Measurements from ENCODE around the gene BNC1. TPM values are rescaled to one million over a fixed set of nuclear protein-coding genes. Genes with fewer than 3 reads are reported as not detected.

The BNC1 gene, protein sequence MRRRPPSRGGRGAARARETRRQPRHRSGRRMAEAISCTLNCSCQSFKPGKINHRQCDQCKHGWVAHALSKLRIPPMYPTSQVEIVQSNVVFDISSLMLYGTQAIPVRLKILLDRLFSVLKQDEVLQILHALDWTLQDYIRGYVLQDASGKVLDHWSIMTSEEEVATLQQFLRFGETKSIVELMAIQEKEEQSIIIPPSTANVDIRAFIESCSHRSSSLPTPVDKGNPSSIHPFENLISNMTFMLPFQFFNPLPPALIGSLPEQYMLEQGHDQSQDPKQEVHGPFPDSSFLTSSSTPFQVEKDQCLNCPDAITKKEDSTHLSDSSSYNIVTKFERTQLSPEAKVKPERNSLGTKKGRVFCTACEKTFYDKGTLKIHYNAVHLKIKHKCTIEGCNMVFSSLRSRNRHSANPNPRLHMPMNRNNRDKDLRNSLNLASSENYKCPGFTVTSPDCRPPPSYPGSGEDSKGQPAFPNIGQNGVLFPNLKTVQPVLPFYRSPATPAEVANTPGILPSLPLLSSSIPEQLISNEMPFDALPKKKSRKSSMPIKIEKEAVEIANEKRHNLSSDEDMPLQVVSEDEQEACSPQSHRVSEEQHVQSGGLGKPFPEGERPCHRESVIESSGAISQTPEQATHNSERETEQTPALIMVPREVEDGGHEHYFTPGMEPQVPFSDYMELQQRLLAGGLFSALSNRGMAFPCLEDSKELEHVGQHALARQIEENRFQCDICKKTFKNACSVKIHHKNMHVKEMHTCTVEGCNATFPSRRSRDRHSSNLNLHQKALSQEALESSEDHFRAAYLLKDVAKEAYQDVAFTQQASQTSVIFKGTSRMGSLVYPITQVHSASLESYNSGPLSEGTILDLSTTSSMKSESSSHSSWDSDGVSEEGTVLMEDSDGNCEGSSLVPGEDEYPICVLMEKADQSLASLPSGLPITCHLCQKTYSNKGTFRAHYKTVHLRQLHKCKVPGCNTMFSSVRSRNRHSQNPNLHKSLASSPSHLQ
- 18.4 and 26.7 TPM in 2 replicates for total RNA-seq

DNA sequence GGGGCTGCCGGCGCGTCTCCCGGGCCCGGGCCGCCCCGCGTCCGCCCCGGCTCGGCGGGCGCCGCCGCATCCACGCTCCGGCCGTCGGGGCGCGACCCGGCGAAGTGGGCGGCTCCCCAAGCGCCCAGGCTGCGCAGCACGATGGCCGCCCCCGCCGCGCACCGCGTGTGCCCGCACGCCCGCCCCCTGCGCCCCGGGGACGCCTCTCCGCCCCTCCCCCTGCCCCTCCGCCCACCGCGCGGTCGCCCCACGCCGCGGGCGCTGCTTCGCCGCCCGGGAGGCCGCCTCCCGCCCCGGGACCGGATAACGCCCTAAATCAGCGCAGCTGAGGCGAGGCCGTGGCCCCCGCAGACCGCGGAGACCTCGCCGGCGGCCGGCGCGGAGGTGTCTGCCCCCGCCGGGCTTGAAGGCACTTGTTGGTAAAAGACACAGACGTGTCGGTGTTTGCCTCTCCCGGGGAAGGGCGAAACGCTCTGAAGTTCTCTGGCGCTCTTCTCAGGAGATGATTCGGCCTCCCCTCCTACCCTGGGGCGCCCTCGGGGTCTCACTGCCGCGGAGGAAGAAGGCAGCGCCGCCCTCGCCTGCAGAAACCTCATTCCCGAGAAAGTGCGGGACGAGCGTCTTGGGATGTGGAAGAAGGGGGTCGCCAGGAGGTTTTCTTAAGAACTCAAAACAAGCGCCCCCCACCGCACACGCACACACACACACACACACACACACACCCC, at the start of gene BNC1:
Gene BNC1 (minus strand): TSS at position 106 of the 725 bp plus-strand sequence. CDS start 36 bp downstream, at position 70.
- DNase-seq (ENCODE audit: low read depth), result no peak

DNA sequence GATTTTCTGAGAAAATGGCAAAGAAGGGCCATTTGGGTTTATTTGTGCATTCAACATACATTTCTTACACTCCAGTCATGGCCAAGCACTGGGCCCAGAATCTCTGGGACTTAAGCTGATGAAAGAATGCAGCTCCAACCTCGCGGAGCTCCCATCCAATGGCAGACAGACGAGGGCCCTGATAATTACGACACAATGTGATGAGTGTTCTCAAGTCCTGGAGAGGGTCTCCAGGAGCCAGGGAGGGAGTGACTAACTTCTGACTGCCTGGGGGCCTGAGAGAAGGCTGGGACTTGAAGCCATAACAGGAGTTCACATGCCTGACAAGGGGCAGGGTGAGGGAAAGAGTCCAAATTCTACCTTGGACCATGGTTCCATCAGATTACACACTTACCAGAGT, 42.6 kb upstream of the BNC1 start:
- no peak for DNase-seq (ENCODE audit: low read depth)

DNA sequence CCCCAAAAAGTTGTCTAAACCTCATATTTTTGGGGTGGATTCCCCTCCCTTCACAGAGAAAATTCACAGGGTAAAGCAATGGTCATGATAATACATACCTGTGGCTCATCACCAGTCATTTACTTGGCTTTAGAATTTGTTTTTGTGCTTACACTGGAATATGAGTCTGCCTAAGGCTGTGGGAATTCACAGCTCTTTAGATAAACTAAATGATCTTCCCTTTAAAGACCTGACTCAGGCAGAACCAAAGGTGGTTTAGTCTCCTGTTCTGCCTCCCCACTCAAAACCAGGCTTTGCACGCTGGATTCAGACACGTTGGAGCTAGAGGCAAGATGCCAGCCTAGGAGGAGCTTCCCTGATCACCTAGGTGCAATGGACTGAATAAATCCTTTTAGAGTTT, 40.3 kb upstream of the BNC1 start:
- peak; percentile 61 for DNase-seq (ENCODE audit: low read depth)

DNA sequence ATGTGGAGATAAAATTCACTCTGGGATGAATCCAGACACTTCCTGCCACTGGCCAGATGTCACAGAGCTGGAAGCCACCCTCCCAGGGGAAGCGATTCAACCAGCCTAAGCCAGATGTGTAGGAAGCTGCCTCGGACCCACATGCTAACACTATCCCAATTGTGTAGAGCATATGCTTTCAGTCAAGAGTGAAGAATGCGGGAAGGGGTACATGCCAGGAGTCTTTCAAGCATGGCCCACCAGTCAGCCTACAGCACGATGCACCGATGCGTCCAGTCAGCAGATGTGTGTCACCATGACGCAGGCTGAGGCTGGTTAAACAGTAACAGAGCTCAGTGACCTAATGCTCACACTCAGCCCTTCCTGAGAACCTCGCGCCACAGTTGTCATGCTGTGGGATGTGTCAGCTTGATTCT, 38.8 kb upstream of the BNC1 start:
- peak; percentile 100 for DNase-seq (ENCODE audit: low read depth)

DNA sequence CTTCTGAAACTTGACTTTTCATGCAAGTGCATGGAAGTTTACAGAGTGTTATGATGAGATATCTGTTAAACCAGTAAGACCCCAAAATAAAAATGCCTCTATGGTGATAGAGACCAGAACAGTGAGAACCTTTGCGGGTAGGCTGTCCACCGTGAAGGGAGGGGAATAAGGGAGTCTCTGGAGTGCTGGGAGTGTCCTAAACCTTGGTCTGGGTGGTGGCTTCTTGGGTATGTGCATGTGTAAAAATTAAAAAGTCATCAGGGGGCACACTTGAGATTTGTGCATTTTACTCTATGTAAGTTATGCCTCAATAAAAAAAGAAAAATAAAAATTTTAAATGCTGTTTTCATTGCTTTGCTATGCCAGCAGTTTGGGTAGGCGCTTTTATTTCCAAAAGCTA, 38.2 kb upstream of the BNC1 start:
- no peak for DNase-seq (ENCODE audit: low read depth)

DNA sequence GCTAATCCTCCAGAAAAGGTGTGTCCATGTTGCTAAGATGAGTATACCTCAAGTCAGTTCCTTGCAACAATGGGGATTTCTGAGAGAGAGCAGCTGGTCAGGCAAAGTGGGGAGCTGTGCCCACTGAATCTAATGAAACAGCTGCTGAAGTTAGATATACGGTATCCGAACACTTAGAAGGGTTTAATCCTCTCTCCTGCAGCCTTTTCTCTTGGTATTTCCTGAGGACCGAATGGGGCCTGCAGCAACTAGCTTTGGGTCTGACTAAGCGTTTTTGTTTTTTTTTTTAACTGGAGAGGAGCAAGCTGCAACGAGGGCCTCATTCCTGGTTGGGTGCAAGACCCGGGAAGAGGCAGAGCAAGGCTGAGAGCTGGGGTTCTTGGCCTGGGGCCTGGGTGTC, 37.6 kb upstream of the BNC1 start:
- DNase-seq (ENCODE audit: low read depth), result no peak

DNA sequence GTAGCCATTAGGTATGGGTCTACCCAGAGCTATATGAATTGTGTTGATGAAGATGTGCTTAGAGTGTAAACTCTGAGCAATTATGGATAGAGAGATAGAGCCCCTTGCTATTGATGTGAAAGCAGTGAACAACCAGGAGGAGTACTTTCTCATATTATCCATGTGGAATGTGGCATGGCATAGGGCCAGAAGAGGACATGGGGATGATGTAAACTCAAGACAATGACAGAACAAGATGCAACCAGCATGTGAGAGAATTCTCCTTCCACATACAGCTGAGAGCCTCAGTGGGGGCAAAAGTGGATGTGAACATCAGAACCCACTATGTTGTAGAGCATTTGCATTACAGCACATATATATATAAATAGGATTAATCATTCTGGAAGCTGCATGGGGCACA, 36.4 kb upstream of the BNC1 start:
- DNase-seq (ENCODE audit: low read depth), result peak; percentile 77

DNA sequence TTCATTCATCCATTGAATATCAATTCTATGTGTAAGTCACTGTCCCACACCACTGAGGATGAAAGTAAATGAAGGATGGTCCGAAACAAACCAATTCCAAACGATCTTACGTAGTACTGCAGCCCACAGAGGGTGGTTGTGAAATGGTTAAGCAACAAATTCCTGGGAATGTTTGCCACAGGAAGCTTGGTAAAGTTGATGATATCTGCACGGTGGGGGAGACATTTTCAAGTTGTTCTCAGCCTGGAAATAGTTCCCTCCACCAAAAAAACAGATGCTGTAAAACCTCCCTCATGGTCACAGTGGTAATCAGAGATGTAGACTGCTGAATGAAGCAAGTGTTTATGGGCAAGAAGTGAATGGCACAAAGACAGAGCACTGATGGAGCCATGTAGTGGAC, 35.9 kb upstream of the BNC1 start:
- DNase-seq (ENCODE audit: low read depth), result peak; percentile 91

DNA sequence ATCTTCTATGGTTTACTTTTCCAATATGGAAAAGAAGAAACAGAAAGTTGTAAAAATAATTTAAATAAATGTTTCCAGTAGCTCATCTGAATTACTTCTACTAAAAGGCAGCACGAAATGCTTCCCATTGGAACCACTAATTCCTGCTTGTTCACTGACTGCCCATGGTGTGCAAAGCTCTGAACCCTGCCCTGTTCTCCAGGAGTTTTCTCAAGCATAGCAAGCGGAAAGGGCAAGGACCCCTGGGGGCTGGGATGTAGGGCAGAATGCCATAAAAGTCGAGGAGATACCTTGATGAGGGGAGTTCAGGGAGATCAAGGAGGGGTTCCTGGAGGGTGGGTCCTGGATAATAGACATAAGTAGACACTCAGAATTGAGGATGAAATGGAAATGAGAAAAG, 35.3 kb upstream of the BNC1 start:
- peak; percentile 61 for DNase-seq (ENCODE audit: low read depth)

DNA sequence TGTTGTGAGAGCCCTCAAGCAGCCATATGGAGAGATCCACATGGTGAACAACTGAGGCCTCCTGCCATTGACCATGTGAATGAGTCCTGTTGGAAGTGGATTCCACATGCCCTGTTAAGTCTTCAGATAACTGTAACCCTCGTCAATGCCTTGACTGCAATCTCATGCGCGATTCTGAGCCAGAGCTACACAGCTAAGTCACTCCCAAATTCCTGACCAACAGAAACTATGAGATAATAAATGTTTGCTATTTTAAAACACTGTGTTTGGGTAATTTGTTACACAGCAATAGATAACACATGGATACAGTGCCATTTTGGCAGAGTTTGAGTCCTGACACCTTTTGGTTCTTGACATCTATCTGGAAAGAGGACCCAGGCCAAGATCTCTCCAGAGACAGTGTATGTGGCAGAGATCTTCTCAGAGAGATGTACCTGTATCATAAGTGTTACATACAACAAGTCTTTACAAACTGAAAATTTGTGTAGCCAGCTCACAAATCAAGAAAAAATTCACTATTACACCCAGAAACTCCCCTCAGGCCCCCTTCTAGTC, 34.5 kb upstream of the BNC1 start:
- DNase-seq (ENCODE audit: low read depth), result no peak

DNA sequence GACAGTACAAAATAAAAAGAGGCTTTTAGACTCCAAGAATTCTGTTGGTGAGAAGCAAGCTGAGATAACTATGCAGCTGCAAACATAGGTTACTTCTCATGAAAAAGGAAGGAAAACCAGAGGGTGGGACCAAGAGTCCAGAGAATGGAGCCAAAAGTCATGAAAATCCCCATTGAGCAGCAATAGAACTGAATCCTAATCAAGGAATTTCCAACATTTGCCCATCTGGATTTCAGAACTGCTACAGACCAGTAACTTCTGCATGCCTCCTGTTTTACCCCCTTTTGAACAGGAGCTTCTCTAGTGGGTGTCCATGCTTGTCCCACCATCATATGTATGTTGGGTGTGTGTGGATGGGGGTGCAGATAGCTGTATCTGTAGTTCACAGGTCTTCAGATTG, 33.6 kb upstream of the BNC1 start:
- no peak for DNase-seq (ENCODE audit: low read depth)

DNA sequence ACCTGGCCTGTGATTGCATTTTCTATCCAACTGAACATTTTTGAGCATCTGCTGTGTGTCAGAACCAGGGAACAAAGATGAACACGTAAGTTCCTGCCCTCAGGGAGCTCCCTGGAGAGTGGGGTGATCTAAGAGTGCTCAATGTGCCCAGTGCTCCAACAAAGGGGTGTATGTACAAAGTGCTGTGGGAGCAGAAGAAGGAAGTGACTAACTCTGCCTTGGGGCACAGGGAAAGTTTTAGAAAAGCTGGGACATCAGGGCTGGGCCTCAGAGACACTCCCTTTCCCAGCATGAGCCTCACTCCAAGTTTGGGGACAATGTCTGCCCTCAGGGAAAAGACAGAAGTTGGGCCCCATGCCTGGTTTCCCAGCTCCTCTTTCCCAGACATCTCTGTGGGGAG, 27.6 kb upstream of the BNC1 start:
- no peak for DNase-seq (ENCODE audit: low read depth)

DNA sequence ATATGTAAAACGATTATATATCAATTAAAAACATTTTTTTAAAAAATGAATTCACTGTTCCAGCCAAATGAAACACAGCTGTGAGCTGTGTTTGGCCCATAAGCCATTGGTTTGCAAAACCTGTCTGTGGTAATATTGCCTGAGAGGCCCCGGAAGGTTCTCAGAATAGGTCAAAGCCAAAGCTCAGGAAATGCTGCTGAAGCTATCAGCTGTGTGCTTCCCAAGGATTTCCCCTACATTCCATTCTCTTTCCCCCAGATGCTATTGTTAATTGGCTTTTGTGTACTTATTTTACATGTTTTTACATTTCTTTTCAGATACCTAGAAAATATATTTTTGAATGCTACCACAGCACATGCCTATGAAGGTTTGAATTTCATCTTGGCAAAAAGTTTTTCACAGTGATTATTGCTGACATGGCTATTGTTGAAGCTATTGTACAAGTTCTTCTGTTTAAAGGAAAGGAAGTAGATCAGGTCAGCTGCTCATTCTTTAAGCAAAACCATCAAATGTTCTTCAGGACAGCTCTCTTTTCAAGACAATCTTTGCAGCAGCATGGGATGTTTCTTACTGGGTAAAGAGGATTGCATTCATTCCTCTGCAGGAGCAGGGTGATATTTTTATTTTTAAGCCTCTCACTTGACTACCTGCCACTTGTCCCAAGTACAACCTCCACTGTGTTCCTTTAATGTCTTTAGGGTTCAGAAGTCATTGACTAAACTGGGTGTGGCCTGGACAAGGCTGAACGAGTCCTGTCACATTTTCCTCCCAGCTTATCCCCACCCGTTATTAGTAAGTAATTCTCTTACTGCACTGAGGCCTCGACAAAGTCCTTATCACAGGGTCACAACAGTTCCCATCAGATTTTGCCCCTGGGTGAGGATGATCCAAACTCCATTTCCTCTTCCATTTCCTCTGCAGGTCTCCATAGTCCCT, 26.3 kb upstream of the BNC1 start:
- peak; percentile 59 for DNase-seq (ENCODE audit: low read depth)

DNA sequence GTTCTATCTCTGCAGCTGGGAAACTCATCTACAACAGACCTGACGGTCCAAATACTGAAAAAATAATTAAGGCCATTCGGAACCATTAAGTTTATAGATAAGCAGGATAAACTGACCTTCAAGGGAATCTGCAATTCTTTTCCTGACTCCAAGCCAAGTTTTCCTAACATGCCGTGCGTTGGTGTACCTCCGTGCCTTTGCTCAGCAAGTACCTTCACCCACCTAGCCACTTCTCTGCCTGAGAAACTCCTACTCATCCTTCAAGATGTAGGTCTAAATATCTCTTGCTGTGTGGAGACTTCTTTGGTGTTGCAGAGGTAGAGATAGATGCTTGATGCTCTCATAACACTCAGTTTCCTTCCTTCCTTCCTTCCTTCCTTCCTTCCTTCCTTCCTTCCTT, 24.2 kb upstream of the BNC1 start:
- no peak for DNase-seq (ENCODE audit: low read depth)

DNA sequence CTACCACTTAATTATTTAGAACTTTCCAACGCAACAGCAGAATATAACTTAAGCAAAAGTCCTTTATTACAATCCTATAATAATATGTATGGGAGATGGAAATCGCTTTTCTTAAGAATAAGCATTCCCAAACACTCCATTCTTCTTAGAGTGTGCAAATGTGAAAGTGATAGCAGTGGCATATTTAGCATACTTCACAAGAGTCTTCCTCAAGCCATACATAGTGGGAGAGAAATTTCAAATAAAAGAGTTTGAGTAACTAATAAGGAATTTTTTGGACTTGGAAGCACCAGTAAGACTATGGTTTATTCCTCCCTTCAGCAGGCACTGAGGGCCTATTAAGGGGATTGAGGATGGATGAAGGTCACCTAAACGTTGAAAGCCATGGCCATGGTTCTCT, 22.1 kb upstream of the BNC1 start:
- DNase-seq (ENCODE audit: low read depth), result no peak

DNA sequence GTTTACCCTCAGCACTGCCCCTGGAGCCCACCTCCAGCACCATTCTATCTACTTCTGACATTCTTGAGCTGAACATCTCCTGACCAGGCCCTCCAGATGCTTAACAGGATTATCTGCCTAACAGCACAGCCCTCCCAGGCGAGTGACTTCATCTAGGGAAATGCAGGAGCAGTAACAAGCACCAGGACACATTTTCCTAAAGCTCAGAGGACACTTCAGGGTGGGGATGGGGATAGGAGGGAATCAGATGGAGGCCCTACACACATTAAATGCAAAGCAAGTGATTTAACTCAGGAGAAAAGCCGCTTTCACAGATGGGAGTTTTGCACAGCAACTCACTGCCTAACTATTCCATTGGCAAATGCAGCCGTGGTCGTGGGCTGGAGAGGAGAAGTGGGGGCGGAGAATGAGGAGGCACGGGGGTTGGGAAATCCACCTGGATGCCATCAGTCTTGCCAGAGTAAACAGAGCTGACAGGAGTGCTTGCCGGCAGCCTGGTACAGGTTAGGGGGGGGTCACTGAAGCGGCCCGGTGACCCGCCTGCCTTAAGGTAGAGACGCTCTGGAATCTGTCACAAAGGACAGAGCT, 21.3 kb upstream of the BNC1 start:
- peak; percentile 79 for DNase-seq (ENCODE audit: low read depth)

DNA sequence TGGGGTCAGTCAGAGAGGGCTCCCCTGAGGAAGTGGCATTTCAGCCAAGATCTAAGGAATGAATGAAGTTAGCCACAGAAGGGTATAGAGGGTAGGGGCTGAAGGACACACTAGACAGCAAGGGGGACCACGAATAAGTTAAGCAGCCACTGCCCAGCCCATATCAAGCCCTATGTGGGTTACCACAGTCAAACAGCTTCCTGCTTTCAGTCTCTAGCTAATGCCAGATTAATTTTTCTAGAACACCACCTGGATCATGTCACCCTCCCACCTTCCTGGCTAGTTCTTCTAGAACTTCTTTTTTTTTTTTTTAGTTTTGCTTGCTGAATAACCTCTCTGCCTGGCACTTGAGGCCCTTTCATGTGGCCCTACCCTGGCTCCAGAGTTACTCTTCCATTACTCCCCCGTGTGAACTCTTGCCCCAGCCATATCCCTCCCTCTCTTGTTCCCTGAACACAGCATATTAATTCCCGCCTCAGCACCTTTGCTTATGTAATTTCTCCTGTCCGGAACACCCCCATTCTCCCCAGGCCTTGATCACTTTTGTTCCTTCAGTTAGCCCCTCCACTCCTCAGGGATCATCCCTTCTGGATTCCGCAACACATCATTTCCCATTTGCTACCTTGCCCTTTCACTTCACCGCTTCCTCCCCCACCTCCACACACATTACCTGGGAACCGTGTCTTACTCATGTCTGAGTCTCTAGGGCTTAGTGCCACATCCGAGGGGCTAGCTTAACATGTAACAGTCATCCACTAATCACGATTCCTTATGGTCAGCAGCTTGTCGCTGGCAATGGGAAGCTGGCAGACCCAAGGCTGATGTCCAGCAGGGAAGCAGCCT, 20.6 kb upstream of the BNC1 start:
- DNase-seq (ENCODE audit: low read depth), result peak; percentile 76

DNA sequence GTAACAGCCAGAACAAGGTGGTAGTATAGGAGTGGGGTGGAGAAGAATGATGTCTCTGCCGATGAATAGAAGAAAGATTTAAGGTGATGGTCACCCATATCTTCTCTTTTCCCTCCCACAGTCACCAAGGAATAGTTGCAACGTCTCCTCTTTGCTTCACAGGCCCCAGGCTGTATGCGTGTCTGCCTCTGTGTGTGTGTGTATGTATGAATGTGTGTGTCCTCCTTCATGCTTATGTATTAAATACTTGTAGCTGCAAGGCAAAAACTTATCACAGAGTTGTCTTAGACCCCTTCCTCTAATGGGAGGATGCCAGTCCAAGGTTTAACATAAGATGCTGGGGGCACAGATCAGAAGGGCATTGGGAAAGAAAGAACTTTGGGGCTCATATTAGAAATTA, 19.1 kb upstream of the BNC1 start:
- DNase-seq (ENCODE audit: low read depth), result no peak

DNA sequence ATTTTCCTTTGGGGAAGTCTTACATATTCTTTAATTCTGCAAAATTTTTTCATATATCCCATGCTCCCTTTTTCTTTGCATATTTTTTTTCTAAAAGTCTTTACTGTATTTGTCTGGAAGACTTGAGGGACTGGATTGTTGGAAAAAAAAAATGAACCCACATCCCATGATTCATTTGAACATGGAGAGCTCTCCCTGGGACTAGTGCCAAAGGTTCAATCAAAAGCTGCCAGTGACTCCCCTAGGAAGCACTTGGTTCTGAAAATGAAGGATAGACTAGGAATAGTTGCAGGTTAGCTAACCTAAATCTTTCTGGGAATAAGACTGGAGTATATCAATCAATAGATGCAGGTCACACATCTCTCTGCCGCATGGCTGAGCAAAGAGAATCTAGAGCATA, 16.4 kb upstream of the BNC1 start:
- DNase-seq (ENCODE audit: low read depth), result peak; percentile 71

All from renal cortical epithelial cell (primary cell).